GM20000 (cell line): Measurements from ENCODE around the gene ASB18.

Experiments used
- DNase-seq: peaks from one replicate; pipeline ENCODE4 v3.0.0; 2012; ENCODE audit warnings: low spot score
- CTCF ChIP-seq: IDR thresholded peaks from 2 replicates; pipeline ENCODE4 v1.5.1; 2012; ENCODE audit warnings: mild to moderate bottlenecking, control low read depth; ENCODE audit errors: extremely low read depth, missing control alignments

ASB18 gene

DNA sequence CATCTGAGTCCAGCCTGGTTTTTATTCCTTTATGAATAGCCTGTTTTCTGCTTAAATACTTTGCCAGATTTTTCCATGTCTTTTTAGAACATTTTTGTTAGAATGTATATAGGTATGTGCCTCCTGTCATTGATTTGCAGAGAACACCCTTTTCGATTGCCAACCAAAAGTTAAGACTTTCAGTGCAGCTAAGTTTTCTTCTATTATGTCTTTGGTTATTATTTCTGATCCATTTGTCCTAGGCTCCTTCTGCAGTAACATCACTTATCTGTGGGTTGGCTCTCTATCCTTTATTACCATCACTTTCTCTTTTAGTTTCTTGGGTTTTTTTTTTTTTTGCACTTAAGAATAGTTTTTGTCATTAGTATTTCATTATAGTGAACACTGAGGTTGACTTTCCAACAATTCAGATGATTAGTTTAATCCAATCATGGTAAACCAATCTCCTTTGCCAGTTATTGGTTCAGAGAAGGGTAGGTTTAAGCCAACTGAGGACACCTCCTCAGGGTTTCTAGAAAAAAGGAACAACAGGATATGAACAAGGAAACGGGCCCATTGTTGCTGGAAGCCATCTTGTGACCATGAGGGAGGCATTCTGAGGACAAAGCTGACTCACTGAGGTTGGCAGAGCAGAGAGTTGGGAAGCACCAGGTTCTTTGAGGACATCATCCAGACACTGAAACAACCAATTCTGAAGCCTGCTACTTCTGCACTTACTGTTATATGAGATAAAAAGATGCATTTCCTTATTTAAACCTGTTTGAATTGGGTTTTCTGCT is 58.1 kb downstream of the ASB18 start:
- no peak for TF ChIP-seq CTCF
- no peak for DNase-seq

- TF ChIP-seq CTCF, result no peak
- no peak for DNase-seq
Observed at GRCh38 chr2:236204953-236205352, 59.3 kb downstream of the ASB18 start.

- DNase-seq, result no peak
- TF ChIP-seq CTCF, result no peak
Observed at GRCh38 chr2:236200378-236200777, 63.8 kb downstream of the ASB18 start.

- TF ChIP-seq CTCF, result no peak
- no peak for DNase-seq
Observed at GRCh38 chr2:236196366-236196765, 67.8 kb downstream of the ASB18 start.

DNA sequence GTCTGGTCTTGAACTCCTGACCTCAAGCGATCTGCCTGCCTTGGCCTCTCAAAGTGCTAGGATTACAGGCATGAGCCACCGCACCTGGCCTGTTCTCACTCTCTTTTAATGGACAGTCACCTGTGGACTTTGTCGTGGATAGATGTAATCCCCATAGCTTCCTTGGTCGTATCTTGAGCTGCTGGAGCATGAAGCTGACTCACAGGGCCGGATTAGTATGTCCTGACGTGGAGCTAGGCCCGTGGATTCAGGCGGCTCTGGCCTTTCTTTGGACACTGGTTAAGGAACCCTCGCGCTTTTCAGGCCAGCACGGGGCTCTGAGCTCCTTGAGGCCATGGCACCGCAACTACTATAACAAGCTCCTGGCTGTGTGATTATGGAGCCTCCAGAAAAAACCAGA is 68.5 kb downstream of the ASB18 start:
- TF ChIP-seq CTCF, result no peak

DNA sequence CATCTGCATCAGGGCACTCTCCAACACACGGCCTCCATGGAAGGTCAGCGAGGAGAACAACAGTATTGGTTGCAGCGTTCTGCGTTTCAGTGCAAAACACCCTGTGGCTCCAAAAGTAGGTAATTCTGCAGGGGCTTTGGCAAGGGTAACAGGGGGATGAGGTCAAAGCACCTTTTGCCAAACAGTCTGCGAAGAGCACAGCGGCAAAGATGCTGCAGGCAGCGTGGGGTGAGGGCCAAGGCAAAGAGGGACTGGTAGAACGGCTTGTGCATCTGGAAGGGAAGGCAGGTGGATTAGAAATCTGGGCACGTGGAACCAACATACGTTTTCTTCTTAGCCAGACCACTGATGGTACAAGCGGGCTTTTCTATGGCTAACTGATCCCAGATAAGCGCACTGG is 69.4 kb downstream of the ASB18 start:
- no peak for DNase-seq
- TF ChIP-seq CTCF, result no peak

More for the DNA sequence above, 68.5 kb downstream of the ASB18 start:
- no peak for DNase-seq

DNA sequence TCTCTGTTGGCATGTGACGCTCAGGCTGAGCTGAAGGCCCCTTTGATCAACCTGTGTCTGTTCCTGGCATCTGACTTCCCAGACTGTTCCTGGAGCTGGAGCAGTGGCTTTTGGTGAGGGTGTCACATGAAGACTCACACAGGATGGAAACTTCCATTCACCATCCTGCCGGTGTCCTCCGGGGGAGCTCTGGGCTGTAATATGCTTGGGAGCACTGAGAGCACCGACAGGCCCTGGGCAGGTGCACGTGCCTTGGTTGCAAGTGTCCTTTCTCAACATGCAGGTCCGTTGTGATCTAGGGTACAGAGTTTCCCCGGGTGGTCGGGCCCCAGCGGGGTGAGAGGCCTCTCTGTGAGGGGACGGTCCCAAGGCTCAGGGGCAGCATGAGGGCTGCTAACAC is 71.2 kb downstream of the ASB18 start:
- TF ChIP-seq CTCF, result no peak
- DNase-seq, result no peak
